BE2C (cell line): ENCODE results near the gene CKM. TPM values are rescaled to one million over a fixed set of nuclear protein-coding genes. Genes with fewer than 3 reads are reported as not detected.
A peak's percentile ranks its signal among the peaks of the same experiment; 100 is the strongest.

Experiments used
- DNase-seq: peaks from one replicate; pipeline ENCODE4 v3.0.0-alpha.2; 2020
- H3K27me3 ChIP-seq: fragments of 250-450 bp; sonication (Bioruptor Pico); 2 replicates; pipeline ENCODE4 v1.5.1; 2020; ENCODE audit warnings: mild to moderate bottlenecking
- H3K36me3 ChIP-seq: fragments of 250-450 bp; sonication (Bioruptor Pico); 2 replicates; pipeline ENCODE4 v1.5.1; 2020; ENCODE audit warnings: mild to moderate bottlenecking
- H3K4me1 ChIP-seq: fragments of 250-450 bp; sonication (Bioruptor Pico); 2 replicates; pipeline ENCODE4 v1.5.1; 2020
- H3K4me3 ChIP-seq: 2 replicates; pipeline ENCODE4 v1.5.1; 2011; ENCODE audit warnings: low read depth, low read length
- H3K9me3 ChIP-seq: fragments of 250-450 bp; sonication (Bioruptor Pico); 2 replicates; pipeline ENCODE4 v1.5.1; 2020
- CTCF ChIP-seq: IDR thresholded peaks from 2 replicates; pipeline ENCODE4 v1.5.1; 2012; ENCODE audit warnings: mild to moderate bottlenecking, low read depth, low read length
- polyA plus RNA-seq: library from polyadenylated mRNA; unstranded; fragments of >200 nt; gene quantifications from one replicate; pipeline ENCODE4 v1.2.1, GENCODE V29; 2012; ENCODE audit warnings: low read depth, missing spikeins; ENCODE audit not compliant: insufficient read length, insufficient read depth

Gene CKM
- 1.0 TPM for polyA plus RNA-seq

GRCh38 chr19:45322744-45323281 lies at the start of gene CKM:
Gene CKM, minus strand, starts transcription at chr19:45322875. Its CDS starts 3,162 bp downstream, at chr19:45319713.
- H3K27me3 ChIP-seq: peaks cover 3% of the 10 kb centered on the region; the same call in 1 of the 2 replicates
- H3K9me3 ChIP-seq: no peaks in the 10 kb centered on the region
- no peaks in the 10 kb centered on the region for H3K4me1 ChIP-seq
- peak within 1 kb of the TSS; percentile 7; the same call in 1 of the 2 replicates for H3K4me3 ChIP-seq
- DNase-seq: no peak
- no peaks in the 10 kb centered on the region for H3K36me3 ChIP-seq
- TF ChIP-seq CTCF: no peak

DNA sequence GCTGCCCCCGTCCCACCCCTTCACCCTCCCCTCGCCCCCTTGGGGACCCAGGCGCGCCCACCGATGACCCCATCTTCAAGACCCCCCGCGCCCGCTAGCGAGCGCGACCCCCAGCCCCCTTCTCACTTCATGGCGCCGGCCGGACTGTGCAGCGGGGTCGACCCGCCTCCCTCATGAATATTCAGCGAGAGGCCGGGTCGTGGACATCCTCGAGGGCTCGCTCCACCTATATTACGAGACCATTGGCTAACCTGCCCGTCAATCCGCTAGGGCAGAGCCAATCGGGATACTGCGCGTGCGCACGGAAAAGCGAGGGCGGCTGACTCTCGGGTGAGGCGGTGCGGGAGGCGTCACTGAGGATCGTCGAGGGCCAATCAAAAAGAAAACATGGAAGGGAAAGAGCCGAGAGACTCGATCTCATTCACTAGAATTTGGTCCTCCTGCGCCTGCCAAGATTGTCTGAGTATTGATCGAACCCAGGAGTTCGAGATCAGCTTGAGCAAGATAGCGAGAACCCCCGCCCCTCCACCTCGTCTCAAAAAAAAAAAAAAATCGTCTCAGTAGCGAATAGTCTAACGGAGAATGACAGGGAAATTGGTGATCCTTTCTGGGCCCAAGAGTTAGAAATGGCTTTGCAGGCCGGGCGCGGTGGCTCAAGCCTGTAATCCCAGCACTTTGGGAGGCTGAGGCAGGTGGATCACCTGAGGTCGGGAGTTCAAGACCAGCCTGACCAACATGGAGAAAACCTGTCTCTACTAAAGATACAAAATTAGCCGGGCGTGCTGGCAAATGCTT lies 47.9 kb upstream of the CKM start, which contains the start of gene ERCC2:
Gene ERCC2 (minus strand): TSS at position 164 of the 795 bp plus-strand sequence. CDS start 33 bp downstream, at position 131.
- peak; percentile 98 for DNase-seq
- Histone ChIP-seq H3K4me1 (no peaks in the 10 kb centered on the region; the same call in 1 of the 2 replicates), H3K4me3 (peak within 1 kb of the TSS; percentile 76), H3K27me3 (no peaks in the 10 kb centered on the region), H3K36me3 (no peaks in the 10 kb centered on the region; the same call in 1 of the 2 replicates), H3K9me3 (no peaks in the 10 kb centered on the region)
- TF ChIP-seq CTCF: no peak

DNA sequence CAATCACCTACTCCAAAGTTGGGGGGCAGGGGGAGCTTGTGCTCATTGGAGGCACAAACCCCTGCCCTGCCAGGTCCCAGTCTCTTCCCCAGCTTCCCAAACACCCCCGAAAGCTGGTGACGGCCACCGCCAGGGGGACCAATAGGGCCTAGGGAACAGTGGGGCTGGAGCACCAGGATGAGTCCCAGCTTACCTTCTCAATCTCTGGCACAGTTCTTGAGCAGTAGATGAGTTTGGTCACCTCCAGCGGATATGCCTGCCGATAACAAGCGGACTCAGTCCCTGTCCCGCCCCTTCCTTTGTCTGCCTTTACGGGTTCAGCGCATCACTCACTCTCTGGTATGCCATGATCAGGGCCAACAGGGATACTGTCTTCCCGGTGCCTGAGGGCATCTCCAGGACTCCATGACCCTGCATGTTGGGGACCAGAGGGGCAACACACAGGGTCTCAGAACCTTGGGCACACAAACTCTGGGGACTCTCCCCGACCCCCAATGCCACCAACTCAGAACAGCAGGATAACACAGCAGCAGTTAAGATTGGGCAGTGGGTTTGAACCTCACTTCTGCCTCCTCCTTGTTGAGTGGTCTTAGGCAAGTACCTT lies 46.2 kb upstream of the CKM start:
- Histone ChIP-seq H3K9me3 (no peaks in the 10 kb centered on the region), H3K4me1 (no peaks in the 10 kb centered on the region; the same call in 1 of the 2 replicates), H3K36me3 (no peaks in the 10 kb centered on the region; the same call in 1 of the 2 replicates), H3K4me3 (no peak overlapping the region), H3K27me3 (no peaks in the 10 kb centered on the region)
- TF ChIP-seq CTCF: no peak
- DNase-seq: no peak

- TF ChIP-seq CTCF: no peak
- Histone ChIP-seq H3K4me1 (no peaks in the 10 kb centered on the region; the same call in 1 of the 2 replicates), H3K27me3 (no peaks in the 10 kb centered on the region), H3K9me3 (no peaks in the 10 kb centered on the region), H3K36me3 (no peaks in the 10 kb centered on the region; the same call in 1 of the 2 replicates), H3K4me3 (no peak overlapping the region)
- no peak for DNase-seq
Measured at GRCh38 chr19:45368127-45368526, 45.5 kb upstream of the CKM start.

DNA sequence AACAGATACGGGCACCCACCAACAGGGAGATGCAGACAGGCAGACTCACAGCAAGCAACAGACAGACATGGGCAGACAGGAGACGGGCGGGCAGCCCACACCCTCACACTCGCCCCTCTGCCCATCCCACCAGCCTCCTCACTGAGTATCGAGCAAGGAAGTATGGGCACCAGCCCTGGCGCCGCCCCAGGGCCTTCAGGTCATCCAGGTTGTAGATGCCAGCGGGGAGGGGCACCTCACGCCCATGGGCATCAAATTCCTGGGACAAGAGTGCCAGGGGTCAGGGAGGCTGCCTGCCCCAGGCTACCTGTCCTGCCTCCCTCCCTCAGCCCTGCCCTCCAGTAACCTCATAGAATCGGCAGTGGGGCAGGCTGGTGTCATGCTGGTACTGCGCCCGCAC lies 42.0 kb upstream of the CKM start:
- no peak for TF ChIP-seq CTCF
- no peak for DNase-seq
- no peaks in the 10 kb centered on the region for H3K9me3 ChIP-seq
- H3K4me3 ChIP-seq: no peak overlapping the region
- peaks cover 10% of the 10 kb centered on the region for H3K36me3 ChIP-seq
- no peaks in the 10 kb centered on the region for H3K27me3 ChIP-seq
- H3K4me1 ChIP-seq: no peaks in the 10 kb centered on the region
